K562 (cell line): ENCODE results near the gene NOP10. TPM values are rescaled to one million over a fixed set of nuclear protein-coding genes. Genes with fewer than 3 reads are reported as not detected.
A peak's percentile ranks its signal among the peaks of the same experiment; 100 is the strongest.

ENCODE experiments used
- CREB1 ChIP-seq, 2 experiments: sonication (generic) in 1 of 2; formaldehyde crosslinking in 1 of 2; IDR thresholded peaks; 2 replicates each; pipeline versions ENCODE4 v1.6.1 to v1.8.0; 2012 to 2022; ENCODE audit warnings: inconsistent platforms in 1 of 2, mild to moderate bottlenecking in 1 of 2, missing genetic modification reagents in 1 of 2, moderate library complexity in 1 of 2
- FOXP1 ChIP-seq: sonication (generic); formaldehyde crosslinking; IDR thresholded peaks from 2 replicates; pipeline ENCODE4 v1.8.0; 2022; ENCODE audit warnings: mild to moderate bottlenecking, missing genetic modification reagents
- GATAD2B ChIP-seq: fragments of 450-650 bp; IDR thresholded peaks from 2 replicates; pipeline ENCODE4 v1.6.1; 2017; ENCODE audit warnings: mild to moderate bottlenecking, borderline replicate concordance
- KLF13 ChIP-seq: fragments of 450-650 bp; IDR thresholded peaks from 2 replicates; pipeline ENCODE4 v1.6.1; 2016; ENCODE audit warnings: missing genetic modification characterization, low read depth, mild to moderate bottlenecking, missing compliant biosample characterization, moderate library complexity, borderline replicate concordance
- MTA3 ChIP-seq: fragments of 450-650 bp; formaldehyde crosslinking; IDR thresholded peaks from 2 replicates; pipeline ENCODE4 v1.6.1; 2017; ENCODE audit warnings: mild to moderate bottlenecking, borderline replicate concordance
- MXI1 ChIP-seq: IDR thresholded peaks from 2 replicates; pipeline ENCODE4 v1.6.1; 2011; ENCODE audit warnings: low read depth, mild to moderate bottlenecking, improper control_type of control experiment, low read length
- POLR2A ChIP-seq: fragments of 450-650 bp; conservative IDR thresholded peaks from 2 replicates; pipeline ENCODE4 v1.6.1; 2016
- YY1 ChIP-seq, 3 experiments: IDR thresholded peaks; 2 replicates each; pipeline ENCODE4 v1.6.1; 2011; ENCODE audit warnings: low read length in 2 of 3, mild to moderate bottlenecking in 2 of 3, moderate library complexity in 2 of 3, borderline replicate concordance in 1 of 3, control low read depth in 1 of 3, low read depth in 1 of 3; ENCODE audit not compliant: insufficient read depth in 3 of 3, insufficient replicate concordance in 2 of 3, control insufficient read depth in 1 of 3, insufficient read length in 1 of 3; ENCODE audit errors: extremely low read depth in 1 of 3
- ZNF140 ChIP-seq: fragments of 250-450 bp; sonication (Bioruptor Pico); IDR thresholded peaks from 2 replicates; pipeline ENCODE4 v1.8.0; 2021; ENCODE audit warnings: moderate library complexity, mild to moderate bottlenecking, inconsistent platforms
- ZNF3 ChIP-seq: fragments of 250-450 bp; sonication (Bioruptor Pico); IDR thresholded peaks from 2 replicates; pipeline ENCODE4 v1.5.0; 2021; ENCODE audit warnings: mild to moderate bottlenecking, moderate library complexity
- polyA plus RNA-seq, 8 experiments: library from polyadenylated mRNA; depleted of rRNA in 4 of 8; stranded (reverse) in 5 of 8; unstranded in 3 of 8; fragments of >200 nt; fragmentation: Nextera tagmentation in 2 of 8; fragmentation: Illumina TruSeq in 1 of 8; extraction: Ambion mirVana in 2 of 8; extraction: Trizol in 1 of 8; gene quantifications; 2 replicates each; pipeline versions ENCODE4 v1.2.1 to v1.2.3, GENCODE V29; 2011 to 2014; ENCODE audit warnings: inconsistent platforms in 1 of 8, missing spikeins in 1 of 8
- total RNA-seq, 7 experiments: library from RNA; depleted of rRNA in 6 of 7; stranded (reverse); fragments of >200 nt in 6 of 7; fragmentation: Illumina TruSeq in 2 of 7; extraction: Trizol in 2 of 7; gene quantifications; 2 replicates each; pipeline versions ENCODE4 v1.2.1 to v1.2.3, GENCODE V29; 2011 to 2021; ENCODE audit warnings: low replicate concordance in 1 of 7
- TF ChIP-seq, protein P1 (sequence below): sonication (generic); formaldehyde crosslinking; IDR thresholded peaks from 2 replicates; pipeline ENCODE4 v1.8.0; 2022; ENCODE audit warnings: mild to moderate bottlenecking, missing genetic modification reagents, borderline replicate concordance
- TF ChIP-seq, protein P2 (sequence below), 2 experiments: fragments of 450-650 bp; IDR thresholded peaks; 2 replicates each; pipeline ENCODE4 v1.6.1; 2016; ENCODE audit warnings: mild to moderate bottlenecking in 2 of 2, borderline replicate concordance in 1 of 2, low read depth in 1 of 2, moderate library complexity in 1 of 2
- TF ChIP-seq, protein P3 (sequence below): sonication (generic); formaldehyde crosslinking; IDR thresholded peaks from 2 replicates; pipeline ENCODE4 v1.8.1; 2023; ENCODE audit warnings: mild to moderate bottlenecking, missing genetic modification reagents

Gene NOP10
- total and polyA plus RNA-seq, 9 of the 15 experiments (the other 6 are each of a cell fraction or from before 2014, with no cell fraction given): 250 to 1,663 (median 449) TPM

DNA sequence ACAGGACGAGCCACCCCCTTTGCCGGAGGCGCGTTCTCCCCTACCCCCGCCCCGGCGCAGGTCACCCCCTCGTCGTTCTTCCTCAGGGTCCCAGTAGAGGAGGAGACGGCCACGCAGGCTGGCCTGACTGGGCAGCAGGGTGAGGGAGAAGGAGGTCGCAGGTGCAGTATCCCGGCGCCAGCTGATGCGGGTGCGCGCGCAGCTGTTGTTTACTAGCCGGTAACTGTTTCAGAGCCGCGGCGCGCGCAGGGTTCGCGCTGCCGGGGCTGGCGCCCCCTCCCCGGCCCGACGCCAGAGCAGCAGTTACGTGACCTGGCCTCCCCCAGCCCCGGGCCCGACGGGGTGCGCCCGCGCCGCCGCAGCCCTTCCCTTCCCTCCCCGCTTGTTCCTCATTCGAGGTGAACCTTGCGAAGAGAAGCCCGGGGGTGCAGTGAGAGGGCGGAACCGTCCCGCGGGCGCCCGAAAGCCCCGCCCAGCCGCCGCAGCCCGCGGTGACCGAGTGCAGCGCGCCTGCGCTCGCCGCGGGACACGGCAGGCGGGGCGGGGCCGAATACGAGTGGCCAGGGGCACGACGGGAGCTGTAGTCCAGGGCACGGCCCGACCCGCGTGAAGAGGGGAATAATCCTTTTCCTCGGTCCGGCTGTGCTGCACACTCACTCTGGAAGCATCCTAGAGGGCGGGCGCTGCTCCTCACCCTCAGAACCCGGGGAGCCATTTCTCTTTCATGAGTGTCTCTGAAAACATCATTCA lies 5.2 kb downstream of the NOP10 start, which contains the start of gene SLC12A6 (continued):
- TF ChIP-seq, protein P1, sequence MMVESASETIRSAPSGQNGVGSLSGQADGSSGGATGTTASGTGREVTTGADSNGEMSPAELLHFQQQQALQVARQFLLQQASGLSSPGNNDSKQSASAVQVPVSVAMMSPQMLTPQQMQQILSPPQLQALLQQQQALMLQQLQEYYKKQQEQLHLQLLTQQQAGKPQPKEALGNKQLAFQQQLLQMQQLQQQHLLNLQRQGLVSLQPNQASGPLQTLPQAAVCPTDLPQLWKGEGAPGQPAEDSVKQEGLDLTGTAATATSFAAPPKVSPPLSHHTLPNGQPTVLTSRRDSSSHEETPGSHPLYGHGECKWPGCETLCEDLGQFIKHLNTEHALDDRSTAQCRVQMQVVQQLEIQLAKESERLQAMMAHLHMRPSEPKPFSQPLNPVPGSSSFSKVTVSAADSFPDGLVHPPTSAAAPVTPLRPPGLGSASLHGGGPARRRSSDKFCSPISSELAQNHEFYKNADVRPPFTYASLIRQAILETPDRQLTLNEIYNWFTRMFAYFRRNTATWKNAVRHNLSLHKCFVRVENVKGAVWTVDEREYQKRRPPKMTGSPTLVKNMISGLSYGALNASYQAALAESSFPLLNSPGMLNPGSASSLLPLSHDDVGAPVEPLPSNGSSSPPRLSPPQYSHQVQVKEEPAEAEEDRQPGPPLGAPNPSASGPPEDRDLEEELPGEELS (CRISPR knock-in tag): peak; percentile 88; the same call in 1 of the 2 replicates
- TF ChIP-seq POLR2A (peak; percentile 56; the same call in 1 of the 2 replicates), KLF13 (tag) (0 out of 2 replicates have a peak, but pooled peaks have one; percentile 25), GATAD2B (0 out of 2 replicates have a peak, but pooled peaks have one; percentile 51), YY1 (IDR thresholded peaks at IDR 0.05; ENCODE audit: borderline replicate concordance in 1 of 3, control insufficient read depth in 1 of 3, extremely low read depth in 1 of 3, insufficient read depth in 3 of 3, insufficient read length in 1 of 3, insufficient replicate concordance in 2 of 3, low read depth in 1 of 3, low read length in 2 of 3) (peak in 1 of 3 experiments; percentile 52), MTA3 (peak; percentile 81; the same call in 1 of the 2 replicates), FOXP1 (CRISPR knock-in tag) (peak; percentile 79), ZNF3 (CRISPR knock-in tag) (no peak), ZNF140 (no peak), MXI1 (no peak), CREB1 (IDR thresholded peaks at IDR 0.05) (peak; percentile 79), CREB1 (CRISPR knock-in tag; IDR thresholded peaks at IDR 0.05) (peak; percentile 55)
- TF ChIP-seq, protein P2, sequence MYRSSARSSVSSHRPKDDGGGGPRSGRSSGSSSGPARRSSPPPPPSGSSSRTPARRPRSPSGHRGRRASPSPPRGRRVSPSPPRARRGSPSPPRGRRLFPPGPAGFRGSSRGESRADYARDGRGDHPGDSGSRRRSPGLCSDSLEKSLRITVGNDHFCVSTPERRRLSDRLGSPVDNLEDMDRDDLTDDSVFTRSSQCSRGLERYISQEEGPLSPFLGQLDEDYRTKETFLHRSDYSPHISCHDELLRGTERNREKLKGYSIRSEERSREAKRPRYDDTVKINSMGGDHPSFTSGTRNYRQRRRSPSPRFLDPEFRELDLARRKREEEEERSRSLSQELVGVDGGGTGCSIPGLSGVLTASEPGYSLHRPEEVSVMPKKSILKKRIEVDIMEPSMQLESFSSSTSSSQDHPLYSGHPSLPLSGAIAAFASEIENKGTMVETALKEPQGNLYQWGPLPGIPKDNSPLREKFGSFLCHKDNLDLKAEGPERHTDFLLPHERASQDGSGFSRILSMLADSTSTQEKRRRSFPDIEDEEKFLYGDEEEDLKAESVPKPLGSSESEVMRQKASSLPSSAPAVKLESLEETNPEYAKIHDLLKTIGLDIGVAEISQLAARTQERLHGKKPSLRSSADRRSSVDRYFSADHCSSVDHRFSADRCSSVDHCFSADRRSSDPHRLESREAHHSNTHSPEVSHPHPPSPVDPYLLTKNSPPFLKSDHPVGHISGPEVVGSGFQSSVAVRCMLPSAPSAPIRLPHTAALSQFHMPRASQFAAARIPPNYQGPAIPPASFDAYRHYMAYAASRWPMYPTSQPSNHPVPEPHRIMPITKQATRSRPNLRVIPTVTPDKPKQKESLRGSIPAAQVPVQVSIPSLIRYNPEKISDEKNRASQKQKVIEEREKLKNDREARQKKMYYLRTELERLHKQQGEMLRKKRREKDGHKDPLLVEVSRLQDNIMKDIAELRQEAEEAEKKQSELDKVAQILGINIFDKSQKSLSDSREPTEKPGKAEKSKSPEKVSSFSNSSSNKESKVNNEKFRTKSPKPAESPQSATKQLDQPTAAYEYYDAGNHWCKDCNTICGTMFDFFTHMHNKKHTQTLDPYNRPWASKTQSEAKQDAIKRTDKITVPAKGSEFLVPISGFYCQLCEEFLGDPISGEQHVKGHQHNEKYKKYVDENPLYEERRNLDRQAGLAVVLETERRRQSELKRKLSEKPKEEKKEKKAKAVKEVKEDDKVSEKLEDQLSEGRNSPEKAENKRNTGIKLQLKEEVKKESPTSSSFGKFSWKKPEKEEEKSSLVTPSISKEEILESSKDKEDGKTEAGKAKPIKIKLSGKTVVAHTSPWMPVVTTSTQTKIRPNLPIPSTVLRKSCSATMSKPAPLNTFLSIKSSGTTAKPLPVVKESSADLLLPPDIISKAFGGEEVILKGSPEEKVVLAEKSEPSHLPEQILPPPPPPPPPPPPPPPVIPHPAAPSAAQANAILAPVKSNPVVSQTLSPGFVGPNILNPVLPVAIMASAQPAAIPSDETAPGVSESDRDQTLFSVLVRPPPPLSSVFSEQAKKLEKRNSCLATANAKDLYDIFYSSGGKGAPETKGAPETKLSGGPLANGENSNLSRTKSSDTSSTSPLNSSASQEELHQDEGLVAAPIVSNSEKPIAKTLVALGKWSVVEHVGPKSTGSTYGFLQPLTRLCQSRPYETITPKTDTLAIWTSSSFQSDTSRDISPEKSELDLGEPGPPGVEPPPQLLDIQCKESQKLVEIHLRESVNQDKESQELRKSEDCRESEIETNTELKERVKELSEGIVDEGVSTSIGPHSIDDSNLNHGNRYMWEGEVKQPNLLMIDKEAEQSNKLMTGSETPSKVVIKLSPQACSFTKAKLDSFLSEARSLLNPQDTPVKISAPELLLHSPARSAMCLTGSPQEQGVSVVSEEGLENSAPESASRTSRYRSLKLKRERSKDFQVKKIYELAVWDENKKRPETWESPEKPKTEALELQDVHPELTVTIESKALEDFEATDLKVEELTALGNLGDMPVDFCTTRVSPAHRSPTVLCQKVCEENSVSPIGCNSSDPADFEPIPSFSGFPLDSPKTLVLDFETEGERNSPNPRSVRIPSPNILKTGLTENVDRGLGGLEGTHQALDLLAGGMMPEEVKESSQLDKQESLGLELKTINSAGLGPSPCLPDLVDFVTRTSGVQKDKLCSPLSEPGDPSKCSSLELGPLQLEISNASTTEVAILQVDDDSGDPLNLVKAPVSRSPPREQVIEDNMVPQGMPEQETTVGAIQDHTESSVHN (IDR thresholded peaks at IDR 0.05; ENCODE audit: borderline replicate concordance in 1 of 2, low read depth in 1 of 2): no peak
- TF ChIP-seq, protein P3, sequence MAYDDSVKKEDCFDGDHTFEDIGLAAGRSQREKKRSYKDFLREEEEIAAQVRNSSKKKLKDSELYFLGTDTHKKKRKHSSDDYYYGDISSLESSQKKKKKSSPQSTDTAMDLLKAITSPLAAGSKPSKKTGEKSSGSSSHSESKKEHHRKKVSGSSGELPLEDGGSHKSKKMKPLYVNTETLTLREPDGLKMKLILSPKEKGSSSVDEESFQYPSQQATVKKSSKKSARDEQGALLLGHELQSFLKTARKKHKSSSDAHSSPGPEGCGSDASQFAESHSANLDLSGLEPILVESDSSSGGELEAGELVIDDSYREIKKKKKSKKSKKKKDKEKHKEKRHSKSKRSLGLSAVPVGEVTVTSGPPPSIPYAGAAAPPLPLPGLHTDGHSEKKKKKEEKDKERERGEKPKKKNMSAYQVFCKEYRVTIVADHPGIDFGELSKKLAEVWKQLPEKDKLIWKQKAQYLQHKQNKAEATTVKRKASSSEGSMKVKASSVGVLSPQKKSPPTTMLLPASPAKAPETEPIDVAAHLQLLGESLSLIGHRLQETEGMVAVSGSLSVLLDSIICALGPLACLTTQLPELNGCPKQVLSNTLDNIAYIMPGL (CRISPR knock-in tag): peak; percentile 43; the same call in 1 of the 2 replicates
